ENCODE data around the gene TFEB. TPM values are rescaled to one million over a fixed set of nuclear protein-coding genes. Genes with fewer than 3 reads are reported as not detected.
A peak's percentile ranks its signal among the peaks of the same experiment; 100 is the strongest.

Gene TFEB
- total RNA-seq, 1 donor, result 5.1 TPM

GRCh38 chr6:41653691-41654090, 81.7 kb downstream of the TFEB start:
- Histone ChIP-seq H3K36me3 (ENCODE audit: insufficient read depth, low read length) (no peaks in the 10 kb centered on the region), H4K20me1 (ENCODE audit: insufficient read depth, low read length) (no peaks in the 10 kb centered on the region), H3K9me3 (ENCODE audit: low read depth, low read length) (no peaks in the 10 kb centered on the region), H3K4me1 (ENCODE audit: insufficient read depth, low read length) (no peaks in the 10 kb centered on the region), H3K79me2 (ENCODE audit: insufficient read depth, low read length) (no peaks in the 10 kb centered on the region), H3K4me2 (ENCODE audit: insufficient read depth, low read length) (no peak overlapping the region), H2AFZ (ENCODE audit: low read length) (no peak overlapping the region), H3K4me3 (ENCODE audit: insufficient read depth, low read length) (no peak overlapping the region), H3K27ac (ENCODE audit: low read depth, low read length) (no peak overlapping the region), H3K27me3 (ENCODE audit: insufficient read depth, low read length) (peaks cover 15% of the 10 kb centered on the region)
- DNase-seq (ENCODE audit: insufficient read length, low spot score, missing footprints), result peak; percentile 61
- TF ChIP-seq CTCF (IDR thresholded peaks at IDR 0.05; ENCODE audit: extremely low read depth, low read depth, low read length), result no peak

GRCh38 chr6:41652866-41653652, 82.3 kb downstream of the TFEB start:
- no peak overlapping the region for H3K4me2 ChIP-seq (ENCODE audit: insufficient read depth, low read length)
- no peaks in the 10 kb centered on the region for H3K4me1 ChIP-seq (ENCODE audit: insufficient read depth, low read length)
- H3K36me3 ChIP-seq (ENCODE audit: insufficient read depth, low read length), result no peaks in the 10 kb centered on the region
- H2AFZ ChIP-seq (ENCODE audit: low read length), result no peak overlapping the region
- no peak for TF ChIP-seq CTCF (IDR thresholded peaks at IDR 0.05; ENCODE audit: extremely low read depth, low read depth, low read length)
- H3K27ac ChIP-seq (ENCODE audit: low read depth, low read length), result no peak overlapping the region
- H3K79me2 ChIP-seq (ENCODE audit: insufficient read depth, low read length), result no peaks in the 10 kb centered on the region
- DNase-seq (ENCODE audit: insufficient read length, low spot score, missing footprints), result peak; percentile 87
- H3K9me3 ChIP-seq (ENCODE audit: low read depth, low read length), result no peaks in the 10 kb centered on the region
- no peak overlapping the region for H3K4me3 ChIP-seq (ENCODE audit: insufficient read depth, low read length)
- H4K20me1 ChIP-seq (ENCODE audit: insufficient read depth, low read length), result no peaks in the 10 kb centered on the region
- peaks cover 10% of the 10 kb centered on the region for H3K27me3 ChIP-seq (ENCODE audit: insufficient read depth, low read length)

GRCh38 chr6:41651962-41652657, 83.3 kb downstream of the TFEB start:
- no peaks in the 10 kb centered on the region for H4K20me1 ChIP-seq (ENCODE audit: insufficient read depth, low read length)
- H3K4me3 ChIP-seq (ENCODE audit: insufficient read depth, low read length), result no peak overlapping the region
- H3K9me3 ChIP-seq (ENCODE audit: low read depth, low read length), result no peaks in the 10 kb centered on the region
- no peaks in the 10 kb centered on the region for H3K36me3 ChIP-seq (ENCODE audit: insufficient read depth, low read length)
- H3K4me2 ChIP-seq (ENCODE audit: insufficient read depth, low read length), result no peak overlapping the region
- no peaks in the 10 kb centered on the region for H3K4me1 ChIP-seq (ENCODE audit: insufficient read depth, low read length)
- peaks cover 10% of the 10 kb centered on the region for H3K27me3 ChIP-seq (ENCODE audit: insufficient read depth, low read length)
- no peaks in the 10 kb centered on the region for H3K79me2 ChIP-seq (ENCODE audit: insufficient read depth, low read length)
- no peak overlapping the region for H3K27ac ChIP-seq (ENCODE audit: low read depth, low read length)
- DNase-seq (ENCODE audit: insufficient read length, low spot score, missing footprints), result no peak
- H2AFZ ChIP-seq (ENCODE audit: low read length), result no peak overlapping the region
- no peak for TF ChIP-seq CTCF (IDR thresholded peaks at IDR 0.05; ENCODE audit: extremely low read depth, low read depth, low read length)

GRCh38 chr6:41651246-41651961, 84.0 kb downstream of the TFEB start:
- no peaks in the 10 kb centered on the region for H3K79me2 ChIP-seq (ENCODE audit: insufficient read depth, low read length)
- H3K9me3 ChIP-seq (ENCODE audit: low read depth, low read length), result no peaks in the 10 kb centered on the region
- peaks cover 13% of the 10 kb centered on the region for H3K27me3 ChIP-seq (ENCODE audit: insufficient read depth, low read length)
- no peak overlapping the region for H2AFZ ChIP-seq (ENCODE audit: low read length)
- no peaks in the 10 kb centered on the region for H3K4me1 ChIP-seq (ENCODE audit: insufficient read depth, low read length)
- no peak overlapping the region for H3K27ac ChIP-seq (ENCODE audit: low read depth, low read length)
- no peak overlapping the region for H3K4me3 ChIP-seq (ENCODE audit: insufficient read depth, low read length)
- H4K20me1 ChIP-seq (ENCODE audit: insufficient read depth, low read length), result no peaks in the 10 kb centered on the region
- peak; percentile 62 for DNase-seq (ENCODE audit: insufficient read length, low spot score, missing footprints)
- no peaks in the 10 kb centered on the region for H3K36me3 ChIP-seq (ENCODE audit: insufficient read depth, low read length)
- TF ChIP-seq CTCF (IDR thresholded peaks at IDR 0.05; ENCODE audit: extremely low read depth, low read depth, low read length), result no peak
- no peak overlapping the region for H3K4me2 ChIP-seq (ENCODE audit: insufficient read depth, low read length)

Measured in osteoblast (primary cell).